UCSD-AML1 (cell line): ENCODE results near the gene GALNT13.

Experiments
- DNase-seq: peaks from one replicate; lab custom pipeline; 2025; ENCODE audit not compliant: unreplicated experiment; lab: John Stamatoyannopoulos, UW

The GALNT13 gene

DNA sequence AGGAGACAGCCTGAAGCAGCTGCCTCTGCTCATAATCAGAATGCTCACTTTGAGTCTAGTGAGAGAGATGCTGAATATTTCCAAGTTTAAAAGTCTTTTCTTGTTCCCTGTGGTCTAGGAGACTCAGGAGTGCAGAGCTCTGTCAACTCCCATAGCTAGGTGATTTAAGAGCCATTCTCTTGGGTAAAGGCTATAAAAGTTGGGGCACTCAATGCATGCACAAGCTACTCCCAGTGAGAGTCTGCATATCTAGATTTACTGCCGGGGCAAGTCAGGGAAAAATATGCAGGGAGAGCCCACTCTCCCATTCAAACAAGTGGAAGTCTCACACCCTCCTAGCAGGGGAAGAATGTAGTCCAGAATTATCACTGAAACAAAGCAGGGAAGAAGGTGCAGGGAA, 418.1 kb downstream of the GALNT13 start:
- no peak for DNase-seq

DNA sequence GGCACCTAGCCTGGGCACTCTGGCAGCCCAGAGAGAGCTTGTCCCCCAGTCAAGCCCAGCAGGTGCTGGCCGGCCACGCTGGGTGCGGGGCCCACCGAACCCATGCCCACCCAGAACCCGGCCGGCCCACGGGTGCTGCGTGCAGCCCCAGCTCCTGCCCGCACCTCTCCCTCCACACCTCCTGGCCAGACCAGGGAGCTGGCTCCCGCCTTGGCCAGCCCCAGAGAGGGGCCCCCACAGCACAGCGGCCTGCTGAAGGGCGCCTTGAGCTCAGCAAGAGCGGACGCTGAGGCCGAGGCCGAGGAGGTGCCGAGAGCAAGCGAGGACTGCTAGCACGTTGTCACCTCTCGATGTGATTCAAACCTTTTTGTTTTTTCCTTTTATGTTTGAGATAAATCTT, 419.8 kb downstream of the GALNT13 start:
- no peak for DNase-seq

DNA sequence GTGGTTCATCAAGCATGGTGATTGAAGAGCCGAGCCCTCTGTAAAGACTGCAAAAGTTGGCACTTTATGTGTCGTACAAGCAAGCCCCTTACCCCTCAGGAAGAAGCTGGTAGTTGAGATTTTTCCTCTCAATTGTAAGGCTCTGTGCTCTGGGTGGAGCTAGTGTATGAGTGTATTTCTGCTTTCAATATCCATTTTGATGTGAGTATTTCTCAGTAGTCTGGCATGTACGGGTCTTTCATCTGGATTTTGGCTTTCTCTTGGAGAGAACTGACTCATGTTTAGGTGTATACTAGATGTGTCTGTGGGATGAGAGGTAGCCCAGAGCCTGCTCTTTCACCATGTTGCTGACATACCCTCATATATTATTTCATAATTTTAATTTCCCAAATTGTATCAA, 420.2 kb downstream of the GALNT13 start:
- DNase-seq: no peak

DNA sequence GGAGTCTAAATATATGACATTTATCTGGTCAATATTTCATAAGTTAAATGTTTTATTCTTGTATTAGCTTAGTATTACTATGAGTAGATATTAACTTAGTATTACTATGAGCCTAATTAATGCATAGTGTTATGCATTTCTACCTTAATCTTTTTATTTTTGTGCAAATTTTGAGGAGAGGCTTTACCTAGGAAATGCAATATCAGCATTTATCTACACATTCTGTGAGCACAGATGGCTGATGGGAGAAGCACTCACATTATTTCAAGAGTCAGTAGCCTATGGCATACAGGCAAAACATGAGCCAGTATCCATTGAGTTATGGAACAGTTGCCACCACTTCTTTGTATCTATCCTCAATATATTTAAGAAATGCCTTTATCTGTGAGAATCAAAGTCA, 422.1 kb downstream of the GALNT13 start:
- DNase-seq: no peak

DNA sequence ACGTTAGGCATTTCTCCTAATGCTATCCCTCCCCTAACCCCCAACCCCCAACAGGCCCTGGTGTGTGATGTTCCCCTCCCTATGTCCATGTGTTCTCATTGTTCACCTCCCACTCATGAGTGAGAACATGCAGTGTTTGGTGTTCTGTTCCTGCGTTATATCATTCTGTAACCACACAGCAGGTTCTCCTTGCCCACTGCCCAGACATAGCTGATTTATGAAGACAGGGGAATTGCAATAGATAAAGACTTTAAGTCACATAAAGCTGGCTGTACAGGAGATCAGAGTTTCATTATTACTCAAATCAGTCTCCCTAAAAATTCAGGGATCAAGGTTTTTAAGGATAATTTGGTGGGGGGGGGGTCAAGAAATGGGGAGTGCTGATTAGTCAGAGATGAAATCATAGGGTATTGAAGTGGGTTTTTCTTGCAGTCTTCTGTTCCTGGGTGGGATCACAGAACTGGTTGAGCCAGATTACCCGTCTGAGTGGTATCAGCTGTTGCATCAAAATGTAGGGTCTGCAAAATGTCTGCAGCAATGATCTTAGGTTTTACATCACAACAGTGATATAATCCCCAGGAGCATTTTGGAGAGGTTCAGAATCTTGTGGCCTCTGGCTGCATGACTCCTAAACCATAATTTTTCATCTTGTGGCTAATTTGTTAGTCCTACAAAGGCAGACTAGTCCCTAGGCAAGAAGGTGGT, 434.7 kb downstream of the GALNT13 start:
- no peak for DNase-seq

DNA sequence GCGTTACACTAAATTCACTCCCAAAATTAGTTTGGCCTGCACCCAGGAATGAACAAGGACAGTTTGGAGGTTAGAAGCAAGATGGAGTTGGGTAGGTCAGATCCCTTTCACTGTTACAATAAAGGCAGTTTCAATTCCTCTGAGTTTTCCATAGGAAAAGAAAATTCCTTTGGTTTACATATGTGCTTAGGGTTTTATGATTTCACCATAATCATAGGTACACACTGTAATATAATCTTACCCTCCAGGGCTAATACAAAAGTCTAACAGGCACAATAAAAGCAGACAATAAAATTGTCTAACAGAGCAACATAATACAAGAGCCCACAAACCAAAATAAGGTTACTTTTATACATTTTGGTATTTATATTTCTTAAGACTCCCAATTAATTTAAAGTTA, 435.3 kb downstream of the GALNT13 start:
- DNase-seq: no peak

DNA sequence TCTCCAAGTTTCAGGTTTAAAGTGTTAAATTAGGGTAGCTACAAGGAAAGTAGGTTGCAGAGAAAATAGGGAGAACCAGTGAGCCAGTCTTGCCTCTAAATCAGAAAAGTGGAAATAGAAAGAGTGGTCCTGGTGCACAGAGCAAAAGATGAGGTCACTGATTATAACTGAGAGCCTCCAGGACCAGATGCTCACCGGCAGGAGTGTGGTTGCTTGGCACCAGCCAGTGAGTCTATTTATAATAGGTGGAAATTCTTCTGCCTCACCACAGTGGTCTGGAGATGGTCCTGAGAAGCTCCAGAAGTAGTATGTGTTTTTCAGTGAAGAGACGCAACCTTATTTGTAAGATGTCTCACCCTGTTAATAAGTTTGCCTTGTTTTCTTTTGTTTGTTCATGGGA, 452.9 kb downstream of the GALNT13 start:
- no peak for DNase-seq

DNA sequence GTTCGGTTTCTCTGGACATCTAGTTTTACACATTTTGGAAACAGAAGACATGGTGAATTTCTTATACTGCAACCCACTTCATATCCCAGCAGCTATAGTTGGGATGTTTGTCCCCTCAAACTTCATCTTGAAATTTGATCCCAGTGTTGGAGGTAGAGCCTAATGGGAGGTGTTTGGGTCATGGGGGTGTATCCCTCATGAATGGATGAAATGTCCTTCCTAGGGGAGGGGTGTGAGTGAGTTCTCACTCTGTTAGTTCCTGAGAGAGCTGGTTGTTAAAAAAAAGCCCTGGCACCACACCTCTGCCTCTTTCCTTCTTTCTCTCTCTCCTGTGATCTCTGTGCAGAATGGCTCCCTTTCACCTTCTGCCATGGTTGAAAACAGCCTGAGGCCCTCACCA, 457.8 kb downstream of the GALNT13 start:
- DNase-seq: no peak

DNA sequence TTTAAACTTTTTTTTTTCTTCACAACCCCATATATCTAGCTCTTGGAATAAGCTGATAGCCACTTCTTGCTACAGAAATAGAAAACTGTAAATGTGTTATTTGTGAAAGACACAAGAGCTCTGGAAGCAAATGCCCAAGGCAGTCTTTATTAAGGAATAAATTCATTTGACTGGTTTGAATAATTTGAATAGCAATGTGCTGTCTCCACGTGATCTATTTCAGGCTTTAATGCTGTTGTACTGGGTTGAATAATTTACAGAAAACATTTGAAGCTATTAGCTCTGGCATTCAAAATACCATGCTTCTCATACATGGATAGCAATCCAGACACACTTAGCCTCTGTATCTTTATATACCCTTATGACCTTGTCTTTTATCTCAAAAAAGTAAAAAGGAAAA, 460.1 kb downstream of the GALNT13 start:
- DNase-seq: no peak

DNA sequence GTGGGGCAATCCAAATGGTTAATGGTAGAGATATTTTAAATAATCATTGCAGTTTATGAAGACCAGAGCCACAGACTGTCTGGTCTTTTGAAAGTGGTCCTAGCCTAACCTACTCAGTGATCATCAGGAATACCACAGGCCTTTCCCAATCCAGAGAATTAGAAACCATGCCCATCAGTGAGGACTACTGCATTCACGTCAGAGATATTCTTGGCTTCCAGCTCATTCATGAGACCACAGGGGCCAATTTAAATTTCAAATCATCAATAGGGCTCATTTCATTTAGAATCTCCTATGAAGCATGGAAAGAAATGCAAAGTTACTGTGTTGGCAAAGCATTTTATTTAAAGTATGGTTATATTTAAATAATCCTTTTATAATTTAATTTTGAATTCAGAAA, 464.5 kb downstream of the GALNT13 start:
- DNase-seq: no peak

DNA sequence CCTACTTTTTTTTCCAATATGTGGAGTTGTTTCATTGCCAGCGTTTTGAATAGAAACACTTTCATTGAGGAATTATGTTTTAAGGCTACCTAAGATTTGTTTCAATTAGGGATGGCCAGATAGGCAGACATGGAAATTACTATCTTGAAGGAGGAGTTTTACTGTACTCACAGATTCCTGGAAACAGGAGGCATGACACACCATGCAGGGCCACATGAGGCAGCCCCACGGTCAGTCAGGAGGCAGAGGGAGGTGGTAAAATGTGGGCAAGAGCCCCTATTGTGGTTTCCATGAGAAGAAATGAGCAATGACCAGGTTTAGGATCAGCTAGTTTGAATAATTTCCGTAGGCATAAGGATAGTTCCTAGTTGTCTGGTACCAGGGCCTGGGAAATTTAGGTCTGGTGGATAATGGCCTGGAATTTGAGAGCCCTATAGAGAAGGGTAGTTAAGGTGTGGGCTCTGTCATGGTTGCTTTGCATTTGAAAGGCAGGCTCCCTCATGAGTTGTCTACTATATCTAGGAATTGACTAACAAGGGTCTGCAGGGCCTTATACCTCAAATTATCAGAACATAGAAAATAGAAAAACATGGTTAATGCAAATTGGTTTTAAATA, 466.7 kb downstream of the GALNT13 start:
- no peak for DNase-seq

DNA sequence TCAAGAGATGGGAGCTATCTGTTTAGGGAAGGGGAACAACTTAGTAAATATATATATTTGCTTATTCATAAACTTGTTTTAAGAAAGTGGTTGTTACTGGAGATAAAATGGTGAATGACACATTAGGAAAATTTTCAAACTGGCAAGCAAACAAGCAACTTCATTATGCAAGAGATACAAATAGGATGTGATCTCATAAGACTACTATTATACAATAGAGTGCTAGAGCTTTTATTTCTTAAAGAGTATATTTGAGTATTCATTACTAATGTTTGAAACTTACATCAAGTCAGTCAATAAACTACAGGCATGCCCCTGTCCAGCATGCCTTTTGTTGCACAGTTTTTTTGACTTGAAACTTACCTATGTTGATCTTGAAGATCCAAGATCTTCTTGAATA, 471.6 kb downstream of the GALNT13 start:
- no peak for DNase-seq

DNA sequence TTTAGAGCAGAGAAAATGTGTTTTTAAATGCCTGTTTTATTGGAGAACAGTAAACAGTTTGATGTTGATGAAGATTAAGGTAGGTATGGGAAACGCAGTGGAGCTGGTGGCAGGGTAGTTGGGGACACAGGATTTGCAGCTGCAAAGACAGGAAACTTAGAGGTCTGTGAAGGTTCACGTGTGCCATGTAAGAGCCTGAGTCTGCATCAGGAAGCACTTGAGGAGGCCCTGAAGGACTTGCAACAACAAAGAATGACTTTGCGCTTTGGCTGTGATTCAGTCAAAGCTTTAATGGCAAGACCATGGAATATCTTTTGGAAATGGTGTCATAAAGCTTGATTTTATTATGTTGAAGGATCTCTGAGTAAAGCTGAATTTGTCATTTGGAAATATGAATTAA, 479.2 kb downstream of the GALNT13 start:
- no peak for DNase-seq

DNA sequence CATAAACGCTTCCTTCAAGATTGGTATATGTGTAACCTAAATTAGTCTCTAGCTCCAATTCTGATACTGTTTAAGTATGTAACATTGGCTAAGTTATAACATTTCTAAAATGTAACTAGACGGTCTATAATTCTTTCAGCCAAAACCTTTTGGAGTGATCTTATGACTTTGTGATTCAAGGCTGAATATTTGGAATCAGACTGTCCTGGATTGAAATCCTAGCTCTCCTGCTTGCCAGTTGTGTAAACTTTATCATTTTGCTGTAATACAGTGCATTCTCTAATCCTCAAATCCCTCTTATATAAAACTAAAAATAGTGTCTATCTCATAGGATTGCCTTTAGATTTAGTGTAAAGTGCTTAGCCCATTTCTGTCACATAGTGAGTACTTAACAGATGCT, 489.6 kb downstream of the GALNT13 start:
- DNase-seq: no peak

DNA sequence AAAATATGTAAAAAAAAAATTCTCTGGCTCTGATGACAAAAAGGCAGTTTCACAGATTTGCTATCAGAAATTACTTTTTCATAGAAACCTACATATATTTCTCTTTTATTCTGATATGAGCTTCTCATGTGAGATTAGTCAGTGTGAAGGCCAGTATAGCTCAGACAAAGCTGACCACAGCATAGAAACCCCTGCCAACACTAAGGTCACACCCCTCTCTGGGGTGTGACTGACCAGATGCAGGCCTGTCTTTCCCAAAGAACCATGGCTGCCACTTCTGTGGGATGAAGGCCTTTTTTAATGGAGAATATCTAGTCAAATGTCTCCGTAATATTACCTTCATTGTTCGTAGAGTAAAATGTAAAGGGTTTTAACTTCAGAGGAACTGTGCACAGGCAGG, 496.4 kb downstream of the GALNT13 start:
- no peak for DNase-seq

DNA sequence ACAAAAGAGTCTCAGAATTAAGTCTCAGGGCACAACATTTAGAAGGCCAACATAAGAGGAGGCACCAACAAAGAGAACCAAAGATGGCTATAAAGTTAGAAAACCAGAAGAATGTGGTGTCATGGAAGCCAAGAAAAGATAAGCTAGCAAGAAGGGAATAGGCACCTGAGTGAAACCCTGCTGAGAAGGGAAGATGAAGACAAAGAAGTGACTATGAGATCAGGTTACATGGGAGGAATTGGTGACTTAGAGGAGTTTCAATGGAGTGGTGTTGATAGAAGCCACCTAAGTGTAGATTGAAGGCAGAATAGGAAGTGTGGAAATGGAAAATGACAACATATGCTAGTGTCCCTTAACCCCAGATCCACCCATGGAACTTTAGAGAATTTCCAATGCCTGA, 499.2 kb downstream of the GALNT13 start:
- no peak for DNase-seq

DNA sequence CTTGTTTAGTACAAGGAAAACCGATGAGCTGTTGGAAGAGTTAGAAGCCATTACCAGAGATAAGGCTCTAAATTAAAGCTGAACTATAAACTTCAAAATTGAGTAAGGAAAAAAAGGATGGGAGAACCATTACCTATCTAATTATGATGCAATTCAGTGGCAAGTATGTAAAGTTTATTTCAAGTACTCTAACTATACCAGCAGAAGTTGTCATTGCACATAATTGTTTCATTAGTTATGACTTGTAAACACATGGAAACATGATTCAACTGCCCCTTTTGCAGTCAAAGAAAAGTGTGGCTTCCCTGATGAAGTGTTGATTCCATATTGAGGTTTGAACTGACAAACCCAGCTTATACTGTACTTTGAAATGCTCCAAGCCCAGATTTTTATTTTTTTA, 502.7 kb downstream of the GALNT13 start:
- DNase-seq: no peak

DNA sequence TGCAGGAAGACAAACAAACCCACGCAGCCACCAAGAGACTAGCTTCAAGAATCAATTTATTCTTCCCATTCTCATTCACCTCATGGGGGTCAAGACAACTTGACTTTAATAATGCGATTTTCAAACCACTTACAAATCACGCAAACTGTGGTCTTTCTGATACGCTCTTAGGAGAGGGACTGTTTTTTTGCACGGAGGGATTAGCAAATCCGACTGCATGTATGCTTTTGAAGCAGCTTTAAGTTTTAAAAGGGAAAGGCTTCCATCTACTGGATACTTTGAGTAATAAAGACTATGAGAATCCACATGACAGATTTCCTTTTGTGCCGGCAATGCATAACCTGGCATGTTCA, 503.8 kb downstream of the GALNT13 start:
- DNase-seq: no peak

DNA sequence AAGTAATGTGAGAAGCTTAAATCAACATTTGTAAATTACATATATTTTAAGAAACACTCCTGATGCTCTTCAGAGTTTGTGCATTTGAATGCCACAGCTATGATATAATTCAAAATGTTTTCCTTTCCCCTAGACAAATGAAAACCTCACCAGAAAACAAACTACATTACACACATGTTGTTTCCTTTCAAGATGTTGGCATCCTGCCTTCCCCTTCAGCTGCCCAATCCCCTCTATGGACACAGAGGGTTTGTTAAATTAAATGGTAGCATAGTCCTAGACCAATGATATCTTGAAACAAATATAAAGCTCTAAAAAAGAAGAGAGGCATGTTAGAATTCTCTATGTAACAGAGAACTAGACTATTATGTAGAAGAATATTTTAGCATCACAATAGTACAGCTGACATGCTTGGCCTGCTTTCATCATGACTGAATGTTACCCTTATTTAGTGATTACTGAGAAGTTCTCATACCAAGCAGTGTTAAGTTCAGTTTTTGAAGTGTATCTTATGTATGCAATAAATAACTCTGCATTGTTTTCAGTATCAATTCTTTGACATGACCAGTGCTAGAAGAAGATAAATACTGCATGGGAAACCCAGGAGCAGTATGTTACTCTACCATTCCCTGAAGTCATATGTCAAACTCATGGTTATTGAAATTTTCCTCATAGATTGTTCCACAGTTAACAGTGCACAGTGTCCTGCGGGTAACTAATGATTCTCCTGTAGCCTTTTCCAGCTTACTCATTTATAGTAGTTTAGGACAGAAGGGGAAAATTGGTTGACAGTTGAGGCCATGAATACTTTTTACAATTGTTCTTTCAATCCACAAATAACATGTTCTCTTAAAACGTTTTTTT, 510.4 kb downstream of the GALNT13 start:
- no peak for DNase-seq

DNA sequence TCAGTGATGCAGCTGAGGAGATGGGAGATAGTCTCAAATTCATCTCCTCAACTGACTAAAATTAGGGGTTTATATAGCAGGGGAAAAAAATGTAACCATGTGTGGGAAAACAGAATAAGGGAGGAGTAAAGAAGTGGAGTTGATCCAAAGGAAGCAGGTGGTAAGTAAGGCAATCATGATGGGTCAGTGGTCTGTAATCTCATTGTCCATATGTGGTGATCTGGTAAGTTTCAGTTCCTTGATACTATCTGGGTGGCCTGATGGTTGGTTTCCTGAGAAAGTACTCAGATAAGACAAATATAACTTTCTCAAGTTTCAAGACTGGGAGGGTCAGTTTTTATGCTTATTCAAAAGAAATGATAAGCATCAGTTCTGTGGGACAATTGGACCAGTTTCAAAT, 514.5 kb downstream of the GALNT13 start:
- no peak for DNase-seq

DNA sequence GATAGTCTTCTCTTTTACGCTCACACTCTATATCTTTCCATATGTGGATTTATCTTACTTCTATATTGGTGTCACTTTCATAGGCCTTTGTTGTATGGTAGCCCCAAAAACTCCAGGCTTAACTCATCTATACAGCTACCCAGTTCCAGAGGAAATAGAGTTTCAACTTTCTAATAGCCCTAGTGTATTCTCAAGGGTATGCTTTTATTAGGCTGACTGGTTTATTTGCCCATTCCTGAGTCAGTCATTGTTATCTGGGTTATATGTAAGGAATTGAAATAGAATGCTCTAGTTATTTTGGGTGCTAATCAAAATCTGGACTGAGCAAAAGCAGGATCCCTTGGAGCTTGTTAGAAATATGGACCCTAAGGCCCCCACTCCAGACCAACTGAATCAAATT, 519.3 kb downstream of the GALNT13 start:
- DNase-seq: no peak

DNA sequence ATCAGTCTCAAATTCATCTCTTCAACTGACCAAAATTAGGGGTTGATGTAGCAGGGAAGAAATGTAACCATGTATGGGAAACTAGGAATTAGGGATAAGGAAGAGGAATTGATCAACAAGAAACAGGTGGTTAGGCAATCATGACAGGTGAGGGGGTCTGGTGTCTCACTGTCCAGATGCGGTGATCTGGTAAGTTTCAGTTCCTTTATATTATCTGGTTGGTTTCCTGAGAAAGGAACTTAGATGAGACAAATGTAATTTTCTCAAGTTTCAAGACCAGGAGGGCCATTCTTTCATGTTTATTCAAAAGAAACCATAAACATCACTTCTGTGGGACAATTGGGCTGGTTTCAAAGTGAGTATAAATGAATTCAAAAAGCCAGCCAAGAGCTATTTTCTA, 520.5 kb downstream of the GALNT13 start:
- no peak for DNase-seq
